DOHH2 (cell line): Measurements from ENCODE around the gene DCLK1.

Experiments
- CTCF ChIP-seq: fragments of 200-600 bp; sonication (generic); IDR thresholded peaks from one replicate; pipeline ENCODE4 v1.5.1; 2014; ENCODE audit warnings: antibody characterized with exemption, mild to moderate bottlenecking, low read depth, low read length; ENCODE audit not compliant: poor library complexity, severe bottlenecking
- EZH2phosphoT487 ChIP-seq: fragments of 200-600 bp; sonication (generic); IDR thresholded peaks from 2 replicates; pipeline ENCODE4 v1.6.1; 2017; ENCODE audit warnings: borderline replicate concordance, mild to moderate bottlenecking, antibody characterized with exemption, low read length, moderate library complexity, mixed read lengths

DNA sequence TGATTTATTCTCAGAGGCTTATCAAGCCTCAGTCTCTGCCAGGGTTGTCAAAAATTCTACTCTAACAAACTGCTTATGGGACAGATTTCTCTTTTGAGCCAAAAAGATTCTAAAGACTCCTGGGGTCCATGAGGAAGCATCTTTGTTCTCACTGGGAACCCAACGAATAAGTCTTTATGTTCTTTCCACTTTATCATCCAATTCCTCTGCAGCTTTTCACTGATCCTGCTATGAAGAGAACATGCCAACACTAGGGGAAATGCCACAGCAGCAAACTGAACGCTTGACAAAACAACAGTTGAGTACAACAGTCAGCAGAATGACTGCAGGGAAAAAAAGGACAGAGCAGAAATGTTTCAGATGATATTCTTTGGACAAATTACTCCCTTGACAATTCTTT is 22.2 kb downstream of the DCLK1 start:
- TF ChIP-seq EZH2phosphoT487 (no peak), CTCF (no peak)
